Mammary epithelial cell (primary cell): Measurements from ENCODE around the gene PPIB.

Experiments used
- EZH2 ChIP-seq: IDR thresholded peaks from 2 replicates; pipeline ENCODE4 v1.6.1; 2012; ENCODE audit warnings: low read length, inconsistent platforms, borderline replicate concordance
- TF ChIP-seq, protein P1 (sequence below), 2 donors: IDR thresholded peaks in 1 of 2; conservative IDR thresholded peaks in 1 of 2; 2 replicates each; pipeline ENCODE4 v1.5.1; 2011 to 2012; ENCODE audit warnings: inconsistent platforms in 2 of 2, low read length in 2 of 2, mild to moderate bottlenecking in 2 of 2, control low read depth in 1 of 2, low read depth in 1 of 2; ENCODE audit not compliant: insufficient read depth in 1 of 2; ENCODE audit errors: extremely low read depth in 1 of 2

DNA sequence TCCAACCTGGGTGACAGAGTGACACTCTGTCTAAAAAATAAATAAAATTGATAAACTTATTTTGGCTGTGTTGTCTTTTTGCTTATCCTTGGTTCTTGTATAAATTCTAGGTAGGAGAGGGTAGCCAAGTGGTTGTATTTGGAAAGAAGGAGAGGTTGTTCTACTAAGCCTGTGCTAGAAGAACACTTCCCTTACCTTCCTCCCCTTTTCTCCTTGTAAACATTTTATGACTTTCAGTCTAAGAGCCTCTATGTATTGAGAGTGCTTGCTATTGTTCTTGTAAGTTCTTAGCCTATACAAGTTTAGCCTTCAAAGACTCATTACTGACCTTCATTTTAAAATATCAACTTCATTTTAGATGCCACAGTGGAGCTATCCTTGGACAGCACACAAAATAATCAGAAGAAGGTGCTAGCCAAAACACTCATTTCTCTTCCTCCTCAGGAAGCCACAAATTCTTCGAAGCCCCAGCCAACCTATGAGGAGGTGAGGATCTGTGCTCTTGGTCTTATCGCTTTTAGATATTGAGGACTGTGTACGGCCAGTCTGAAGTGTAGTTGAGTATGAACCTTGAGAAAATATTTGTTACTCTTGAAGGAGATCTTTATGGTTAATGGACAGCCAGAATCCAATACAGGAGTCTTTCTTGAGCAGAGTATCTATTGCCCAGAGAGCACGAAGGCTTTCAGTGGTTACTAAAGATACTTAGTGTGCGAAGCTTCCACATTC, 44.9 kb downstream of the PPIB start:
- TF ChIP-seq, protein P1, sequence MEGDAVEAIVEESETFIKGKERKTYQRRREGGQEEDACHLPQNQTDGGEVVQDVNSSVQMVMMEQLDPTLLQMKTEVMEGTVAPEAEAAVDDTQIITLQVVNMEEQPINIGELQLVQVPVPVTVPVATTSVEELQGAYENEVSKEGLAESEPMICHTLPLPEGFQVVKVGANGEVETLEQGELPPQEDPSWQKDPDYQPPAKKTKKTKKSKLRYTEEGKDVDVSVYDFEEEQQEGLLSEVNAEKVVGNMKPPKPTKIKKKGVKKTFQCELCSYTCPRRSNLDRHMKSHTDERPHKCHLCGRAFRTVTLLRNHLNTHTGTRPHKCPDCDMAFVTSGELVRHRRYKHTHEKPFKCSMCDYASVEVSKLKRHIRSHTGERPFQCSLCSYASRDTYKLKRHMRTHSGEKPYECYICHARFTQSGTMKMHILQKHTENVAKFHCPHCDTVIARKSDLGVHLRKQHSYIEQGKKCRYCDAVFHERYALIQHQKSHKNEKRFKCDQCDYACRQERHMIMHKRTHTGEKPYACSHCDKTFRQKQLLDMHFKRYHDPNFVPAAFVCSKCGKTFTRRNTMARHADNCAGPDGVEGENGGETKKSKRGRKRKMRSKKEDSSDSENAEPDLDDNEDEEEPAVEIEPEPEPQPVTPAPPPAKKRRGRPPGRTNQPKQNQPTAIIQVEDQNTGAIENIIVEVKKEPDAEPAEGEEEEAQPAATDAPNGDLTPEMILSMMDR (conservative IDR thresholded peaks at IDR 0.05 in 1 of 2, IDR thresholded peaks at IDR 0.05 in 1 of 2; ENCODE audit: extremely low read depth in 1 of 2, insufficient read depth in 1 of 2, low read depth in 1 of 2, low read length in 2 of 2): no peak
- no peak for TF ChIP-seq EZH2
